Measurements from ENCODE around the gene POLDIP2. TPM values are rescaled to one million over a fixed set of nuclear protein-coding genes. Genes with fewer than 3 reads are reported as not detected.

Gene POLDIP2
- total RNA-seq, 2 donors from 2014 or later, result 54.9 to 68.2 TPM

DNA sequence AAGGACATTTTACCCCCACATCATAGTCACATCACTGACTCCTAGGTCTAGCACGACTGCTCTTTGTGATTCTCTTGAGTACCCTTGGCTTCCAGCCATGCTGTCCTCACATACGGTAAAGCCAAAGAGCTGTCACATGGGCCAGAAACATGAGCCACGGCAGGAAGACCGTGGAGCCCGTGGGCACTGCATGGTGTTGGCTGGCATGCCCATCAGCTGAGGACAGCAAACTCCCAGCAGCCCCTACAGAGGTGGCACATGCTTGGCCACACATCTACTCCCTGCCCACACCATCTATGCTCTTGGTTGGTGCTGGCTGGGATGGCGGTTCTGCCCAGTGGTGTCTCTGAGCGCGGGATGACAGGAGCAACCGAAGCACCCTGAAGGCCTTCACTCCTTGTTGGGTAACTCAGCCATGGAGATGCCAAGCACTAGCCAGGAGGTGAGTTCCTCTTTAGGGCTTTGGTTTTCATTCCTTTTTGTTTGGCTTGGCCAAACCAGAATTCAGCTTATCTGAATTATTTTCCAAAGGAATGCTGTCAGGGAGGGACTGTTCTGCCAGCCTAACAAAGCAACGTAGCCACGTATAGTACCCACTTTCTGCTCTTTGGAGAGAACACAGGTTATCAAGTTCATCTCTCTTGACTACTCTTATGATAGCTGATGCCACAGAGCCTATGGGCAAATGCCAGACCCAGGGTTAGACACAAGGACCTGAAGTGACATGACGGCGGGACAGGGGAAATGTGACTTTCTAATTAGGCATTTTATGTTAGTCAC is 11.7 kb downstream of the POLDIP2 start:
- DNase-seq (ENCODE audit: low spot score) (no peak), ATAC-seq (ENCODE audit: insufficient number of reproducible peaks, low FRiP score, low read depth) (peak; percentile 11)
- no peaks in the 10 kb centered on the region for H3K9me3 ChIP-seq
- peaks cover 50% of the 10 kb centered on the region for H3K36me3 ChIP-seq
- H3K27me3 ChIP-seq (replicated peaks; ENCODE audit: insufficient read depth), result no peaks in the 10 kb centered on the region
- H3K27ac ChIP-seq, result peak overlapping the region; percentile 73 to 84
- H3K4me1 ChIP-seq (ENCODE audit: control insufficient read depth in 1 of 2, low read depth in 2 of 2), result peaks cover 39 to 47% of the 10 kb centered on the region in 2 donors
- no peak overlapping the region for H3K4me3 ChIP-seq
- TF ChIP-seq, protein P1, sequence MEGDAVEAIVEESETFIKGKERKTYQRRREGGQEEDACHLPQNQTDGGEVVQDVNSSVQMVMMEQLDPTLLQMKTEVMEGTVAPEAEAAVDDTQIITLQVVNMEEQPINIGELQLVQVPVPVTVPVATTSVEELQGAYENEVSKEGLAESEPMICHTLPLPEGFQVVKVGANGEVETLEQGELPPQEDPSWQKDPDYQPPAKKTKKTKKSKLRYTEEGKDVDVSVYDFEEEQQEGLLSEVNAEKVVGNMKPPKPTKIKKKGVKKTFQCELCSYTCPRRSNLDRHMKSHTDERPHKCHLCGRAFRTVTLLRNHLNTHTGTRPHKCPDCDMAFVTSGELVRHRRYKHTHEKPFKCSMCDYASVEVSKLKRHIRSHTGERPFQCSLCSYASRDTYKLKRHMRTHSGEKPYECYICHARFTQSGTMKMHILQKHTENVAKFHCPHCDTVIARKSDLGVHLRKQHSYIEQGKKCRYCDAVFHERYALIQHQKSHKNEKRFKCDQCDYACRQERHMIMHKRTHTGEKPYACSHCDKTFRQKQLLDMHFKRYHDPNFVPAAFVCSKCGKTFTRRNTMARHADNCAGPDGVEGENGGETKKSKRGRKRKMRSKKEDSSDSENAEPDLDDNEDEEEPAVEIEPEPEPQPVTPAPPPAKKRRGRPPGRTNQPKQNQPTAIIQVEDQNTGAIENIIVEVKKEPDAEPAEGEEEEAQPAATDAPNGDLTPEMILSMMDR (IDR thresholded peaks at IDR 0.05), result no peak

DNA sequence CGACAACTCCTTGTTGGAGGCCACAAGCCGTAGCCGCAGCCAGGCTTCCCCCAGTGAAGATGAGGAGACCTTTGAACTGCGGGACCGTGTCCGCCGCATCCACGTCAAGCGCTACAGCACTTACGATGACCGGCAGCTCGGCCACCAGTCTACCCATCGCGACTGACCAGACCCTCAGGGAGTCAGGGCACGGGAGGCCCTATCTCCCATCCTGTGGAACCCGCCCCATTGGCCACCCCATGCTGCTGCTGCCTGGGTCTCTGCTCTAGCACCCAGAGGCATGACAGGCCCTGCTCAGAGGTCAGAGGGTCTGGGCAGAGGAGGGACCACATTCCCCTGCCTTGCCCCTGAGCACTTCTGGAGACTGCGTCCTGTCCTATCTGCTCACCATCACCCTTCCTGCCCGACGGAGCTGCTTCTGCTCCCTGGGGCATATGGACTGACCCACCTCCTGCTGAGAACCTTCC is 12.9 kb downstream of the POLDIP2 start:
- Histone ChIP-seq H3K27me3 (replicated peaks; ENCODE audit: insufficient read depth) (no peaks in the 10 kb centered on the region), H3K4me1 (ENCODE audit: control insufficient read depth in 1 of 2, low read depth in 2 of 2) (peaks cover 39 to 47% of the 10 kb centered on the region in 2 donors), H3K9me3 (no peaks in the 10 kb centered on the region), H3K27ac (peak overlapping the region; percentile 73 to 84), H3K36me3 (peaks cover 46% of the 10 kb centered on the region), H3K4me3 (no peak overlapping the region)
- ATAC-seq (ENCODE audit: insufficient number of reproducible peaks, low FRiP score, low read depth) (no peak), DNase-seq (ENCODE audit: low spot score) (no peak)
- TF ChIP-seq, protein P1 (IDR thresholded peaks at IDR 0.05), result no peak

DNA sequence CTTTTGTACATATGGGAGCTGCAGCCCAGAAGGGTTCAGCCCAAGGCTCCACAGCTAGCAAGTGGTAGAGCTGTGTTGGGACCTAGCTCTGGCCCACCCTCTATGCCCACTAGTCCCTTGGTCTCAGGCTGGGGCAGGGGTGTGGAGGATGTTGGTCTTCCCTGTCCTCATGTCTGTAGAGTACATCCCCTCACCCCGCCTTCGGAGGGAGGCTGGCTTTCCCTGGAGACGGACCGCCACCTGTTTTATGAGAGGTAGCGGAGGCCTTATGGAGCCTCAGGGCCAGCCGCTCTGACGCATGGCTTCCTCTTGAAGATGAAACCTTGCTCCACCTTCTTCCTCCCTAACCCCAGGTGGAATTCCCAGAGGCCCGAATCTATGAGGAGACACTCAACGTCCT is 13.3 kb downstream of the POLDIP2 start:
- no peaks in the 10 kb centered on the region for H3K27me3 ChIP-seq (replicated peaks; ENCODE audit: insufficient read depth)
- H3K36me3 ChIP-seq, result peaks cover 44% of the 10 kb centered on the region
- TF ChIP-seq, protein P1 (IDR thresholded peaks at IDR 0.05), result no peak
- H3K9me3 ChIP-seq, result no peaks in the 10 kb centered on the region
- peak overlapping the region in 1 of 2 donors; percentile 73 for H3K27ac ChIP-seq
- peaks cover 38 to 47% of the 10 kb centered on the region in 2 donors for H3K4me1 ChIP-seq (ENCODE audit: control insufficient read depth in 1 of 2, low read depth in 2 of 2)
- DNase-seq (ENCODE audit: low spot score) (no peak), ATAC-seq (ENCODE audit: insufficient number of reproducible peaks, low FRiP score, low read depth) (no peak)
- H3K4me3 ChIP-seq, result no peak overlapping the region

DNA sequence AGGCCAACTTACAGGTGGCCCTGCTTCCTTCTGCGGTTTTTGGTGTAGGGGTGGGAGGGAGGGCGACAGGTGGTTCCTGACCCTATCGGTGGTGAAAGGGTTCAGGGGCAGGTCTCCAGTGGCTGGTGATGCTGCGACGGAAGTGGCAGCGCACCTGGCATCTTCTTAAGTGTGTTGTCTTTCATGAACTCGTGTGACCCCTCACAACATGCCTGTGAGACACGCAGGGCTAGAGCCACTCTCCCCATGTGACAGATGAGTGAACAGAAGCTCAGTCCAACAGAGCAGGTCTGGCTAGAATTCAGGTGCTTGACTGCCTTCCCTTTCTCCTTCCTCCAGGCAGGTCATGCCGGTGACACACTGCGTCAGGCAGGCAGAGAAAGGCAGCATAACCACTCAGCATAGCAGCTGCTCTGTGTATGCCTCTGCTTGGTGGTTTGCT is 13.8 kb downstream of the POLDIP2 start:
- Histone ChIP-seq H3K27me3 (replicated peaks; ENCODE audit: insufficient read depth) (no peaks in the 10 kb centered on the region), H3K36me3 (peaks cover 39% of the 10 kb centered on the region), H3K4me1 (ENCODE audit: control insufficient read depth in 1 of 2, low read depth in 2 of 2) (peaks cover 33 to 46% of the 10 kb centered on the region in 2 donors), H3K9me3 (no peaks in the 10 kb centered on the region), H3K4me3 (no peak overlapping the region), H3K27ac (no peak overlapping the region)
- DNase-seq (ENCODE audit: low spot score) (no peak), ATAC-seq (ENCODE audit: insufficient number of reproducible peaks, low FRiP score, low read depth) (no peak)
- TF ChIP-seq, protein P1 (IDR thresholded peaks at IDR 0.05), result no peak

DNA sequence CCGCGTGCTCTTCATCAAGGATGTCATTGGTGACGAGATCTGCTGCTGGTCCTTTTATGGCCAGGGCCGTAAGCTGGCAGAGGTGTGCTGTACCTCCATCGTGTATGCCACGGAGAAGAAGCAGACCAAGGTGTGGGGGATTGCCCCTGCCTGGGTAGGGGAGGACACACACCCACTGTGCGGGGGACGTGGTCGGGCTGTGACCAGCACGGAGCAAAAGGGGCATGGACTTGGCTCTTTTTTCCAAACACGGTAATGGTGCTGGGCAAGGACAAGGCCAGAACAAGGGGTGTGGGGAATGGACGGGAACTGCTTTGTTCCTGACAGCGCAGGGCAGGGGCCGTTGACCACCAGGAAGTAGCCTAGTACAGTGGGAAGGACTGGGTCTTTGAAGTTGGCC is 15.0 kb downstream of the POLDIP2 start:
- Histone ChIP-seq H3K4me3 (no peak overlapping the region), H3K27ac (no peak overlapping the region), H3K9me3 (no peaks in the 10 kb centered on the region), H3K4me1 (ENCODE audit: control insufficient read depth in 1 of 2, low read depth in 2 of 2) (peaks cover 29 to 46% of the 10 kb centered on the region in 2 donors), H3K27me3 (replicated peaks; ENCODE audit: insufficient read depth) (no peaks in the 10 kb centered on the region), H3K36me3 (peaks cover 33% of the 10 kb centered on the region)
- DNase-seq (ENCODE audit: low spot score) (no peak), ATAC-seq (ENCODE audit: insufficient number of reproducible peaks, low FRiP score, low read depth) (no peak)
- TF ChIP-seq, protein P1 (IDR thresholded peaks at IDR 0.05), result no peak
